Tibial artery (tissue), 4 donors: ENCODE measurements around the gene NME8.

Experiments
- DNase-seq, 2 donors: peaks; one replicate each; pipeline ENCODE4 v3.0.0-alpha.2; 2019
- H3K27ac ChIP-seq, 2 donors: fragments of 200-600 bp; sonication (generic) in 1 of 2; 1 replicate in 1 of 2; 2 replicates in 1 of 2; pipeline ENCODE4 v1.5.1; 2018 to 2019; ENCODE audit warnings: mild to moderate bottlenecking in 1 of 2
- H3K27me3 ChIP-seq, 2 donors: fragments of 200-600 bp; sonication (generic) in 1 of 2; one replicate each; pipeline versions ENCODE4 v1.5.1 to v1.6.0; 2016 to 2019
- H3K36me3 ChIP-seq, 3 donors: fragments of 200-600 bp; sonication (generic) in 2 of 3; one replicate each; pipeline ENCODE4 v1.5.1; 2016 to 2019; ENCODE audit warnings: mild to moderate bottlenecking in 2 of 3
- H3K4me1 ChIP-seq, 4 donors: fragments of 200-600 bp; sonication (generic) in 2 of 4; 1 replicate in 3 of 4; 2 replicates in 1 of 4; pipeline ENCODE4 v1.5.1; 2016 to 2019
- H3K4me3 ChIP-seq, 2 donors: fragments of 200-600 bp; sonication (generic) in 1 of 2; 1 replicate in 1 of 2; 2 replicates in 1 of 2; pipeline ENCODE4 v1.5.1; 2018 to 2019; ENCODE audit warnings: mild to moderate bottlenecking in 2 of 2
- H3K9me3 ChIP-seq, 3 donors: fragments of 200-600 bp; sonication (generic) in 1 of 3; one replicate each; pipeline ENCODE4 v1.5.1; 2016 to 2019
- intact Hi-C: fragments of 100-400 bp; cut with DNase I; formaldehyde crosslinking; loops from one replicate; pipeline ENCODE4 v1.15.0; 2023; ENCODE audit warnings: low total_unique reads
- TF ChIP-seq, protein P1 (sequence below), 2 experiments: fragments of 200-600 bp in 1 of 2; fragments of 450-650 bp in 1 of 2; IDR thresholded peaks; one replicate each; pipeline ENCODE4 v1.5.1; 2017 to 2019; ENCODE audit warnings: antibody characterized with exemption in 2 of 2, mild to moderate bottlenecking in 1 of 2, moderate library complexity in 1 of 2

The NME8 gene

GRCh38 chr7:37817591-37817960 is 30.8 kb upstream of the NME8 start:
- Histone ChIP-seq H3K9me3 (peaks cover 0 to 6% (median 0%) of the 10 kb centered on the region in 3 donors), H3K36me3 (no peaks in the 10 kb centered on the region), H3K27me3 (no peaks in the 10 kb centered on the region), H3K4me3 (no peak overlapping the region), H3K27ac (no peak overlapping the region), H3K4me1 (no peaks in the 10 kb centered on the region)
- TF ChIP-seq, protein P1, sequence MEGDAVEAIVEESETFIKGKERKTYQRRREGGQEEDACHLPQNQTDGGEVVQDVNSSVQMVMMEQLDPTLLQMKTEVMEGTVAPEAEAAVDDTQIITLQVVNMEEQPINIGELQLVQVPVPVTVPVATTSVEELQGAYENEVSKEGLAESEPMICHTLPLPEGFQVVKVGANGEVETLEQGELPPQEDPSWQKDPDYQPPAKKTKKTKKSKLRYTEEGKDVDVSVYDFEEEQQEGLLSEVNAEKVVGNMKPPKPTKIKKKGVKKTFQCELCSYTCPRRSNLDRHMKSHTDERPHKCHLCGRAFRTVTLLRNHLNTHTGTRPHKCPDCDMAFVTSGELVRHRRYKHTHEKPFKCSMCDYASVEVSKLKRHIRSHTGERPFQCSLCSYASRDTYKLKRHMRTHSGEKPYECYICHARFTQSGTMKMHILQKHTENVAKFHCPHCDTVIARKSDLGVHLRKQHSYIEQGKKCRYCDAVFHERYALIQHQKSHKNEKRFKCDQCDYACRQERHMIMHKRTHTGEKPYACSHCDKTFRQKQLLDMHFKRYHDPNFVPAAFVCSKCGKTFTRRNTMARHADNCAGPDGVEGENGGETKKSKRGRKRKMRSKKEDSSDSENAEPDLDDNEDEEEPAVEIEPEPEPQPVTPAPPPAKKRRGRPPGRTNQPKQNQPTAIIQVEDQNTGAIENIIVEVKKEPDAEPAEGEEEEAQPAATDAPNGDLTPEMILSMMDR (IDR thresholded peaks at IDR 0.05), result no peak
- DNase-seq, result no peak
- intact Hi-C loops, result no loop called here

- H3K4me3 ChIP-seq, result no peak overlapping the region
- no peak for DNase-seq
- intact Hi-C loops, result no loop called here
- TF ChIP-seq, protein P1 (IDR thresholded peaks at IDR 0.05), result no peak
- no peaks in the 10 kb centered on the region for H3K4me1 ChIP-seq
- H3K27me3 ChIP-seq, result no peaks in the 10 kb centered on the region
- H3K27ac ChIP-seq, result no peak overlapping the region
- peaks cover 0 to 6% (median 0%) of the 10 kb centered on the region in 3 donors for H3K9me3 ChIP-seq
- H3K36me3 ChIP-seq, result no peaks in the 10 kb centered on the region
Measured at GRCh38 chr7:37817996-37818720, 30.2 kb upstream of the NME8 start.

- Histone ChIP-seq H3K36me3 (no peaks in the 10 kb centered on the region), H3K27me3 (no peaks in the 10 kb centered on the region), H3K4me1 (no peaks in the 10 kb centered on the region), H3K9me3 (peaks cover 0 to 6% (median 0%) of the 10 kb centered on the region in 3 donors), H3K4me3 (no peak overlapping the region), H3K27ac (no peak overlapping the region)
- TF ChIP-seq, protein P1 (IDR thresholded peaks at IDR 0.05), result no peak
- no peak for DNase-seq
- intact Hi-C loops, result no loop called here
Measured at GRCh38 chr7:37820708-37821468, 27.5 kb upstream of the NME8 start.

GRCh38 chr7:37822946-37823345 is 25.5 kb upstream of the NME8 start:
- Histone ChIP-seq H3K4me1 (no peaks in the 10 kb centered on the region), H3K9me3 (peaks cover 0 to 6% (median 0%) of the 10 kb centered on the region in 3 donors), H3K4me3 (no peak overlapping the region), H3K27me3 (no peaks in the 10 kb centered on the region), H3K27ac (no peak overlapping the region), H3K36me3 (no peaks in the 10 kb centered on the region)
- intact Hi-C loops, result no loop called here
- TF ChIP-seq, protein P1 (IDR thresholded peaks at IDR 0.05), result no peak
- no peak for DNase-seq

GRCh38 chr7:37823557-37823956 is 24.8 kb upstream of the NME8 start:
- TF ChIP-seq, protein P1 (IDR thresholded peaks at IDR 0.05), result no peak

More at GRCh38 chr7:37823557-37823956, 24.8 kb upstream of the NME8 start:
- Histone ChIP-seq H3K9me3 (peaks cover 0 to 6% (median 0%) of the 10 kb centered on the region in 3 donors), H3K36me3 (no peaks in the 10 kb centered on the region), H3K4me1 (no peaks in the 10 kb centered on the region), H3K27ac (no peak overlapping the region), H3K4me3 (no peak overlapping the region), H3K27me3 (no peaks in the 10 kb centered on the region)
- intact Hi-C loops, result no loop called here
- no peak for DNase-seq
